Measurements from ENCODE around the gene MFSD6.

GRCh38 chr2:190405070-190405469 is 3.1 kb upstream of the MFSD6 start:
- TF ChIP-seq, protein P1, sequence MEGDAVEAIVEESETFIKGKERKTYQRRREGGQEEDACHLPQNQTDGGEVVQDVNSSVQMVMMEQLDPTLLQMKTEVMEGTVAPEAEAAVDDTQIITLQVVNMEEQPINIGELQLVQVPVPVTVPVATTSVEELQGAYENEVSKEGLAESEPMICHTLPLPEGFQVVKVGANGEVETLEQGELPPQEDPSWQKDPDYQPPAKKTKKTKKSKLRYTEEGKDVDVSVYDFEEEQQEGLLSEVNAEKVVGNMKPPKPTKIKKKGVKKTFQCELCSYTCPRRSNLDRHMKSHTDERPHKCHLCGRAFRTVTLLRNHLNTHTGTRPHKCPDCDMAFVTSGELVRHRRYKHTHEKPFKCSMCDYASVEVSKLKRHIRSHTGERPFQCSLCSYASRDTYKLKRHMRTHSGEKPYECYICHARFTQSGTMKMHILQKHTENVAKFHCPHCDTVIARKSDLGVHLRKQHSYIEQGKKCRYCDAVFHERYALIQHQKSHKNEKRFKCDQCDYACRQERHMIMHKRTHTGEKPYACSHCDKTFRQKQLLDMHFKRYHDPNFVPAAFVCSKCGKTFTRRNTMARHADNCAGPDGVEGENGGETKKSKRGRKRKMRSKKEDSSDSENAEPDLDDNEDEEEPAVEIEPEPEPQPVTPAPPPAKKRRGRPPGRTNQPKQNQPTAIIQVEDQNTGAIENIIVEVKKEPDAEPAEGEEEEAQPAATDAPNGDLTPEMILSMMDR (IDR thresholded peaks at IDR 0.05): no peak
- no peak for TF ChIP-seq POLR2A (IDR thresholded peaks at IDR 0.05)

Data from esophagus squamous epithelium (tissue), 4 donors.